B cell (primary cell): ENCODE results near the gene PTPRN2.

Experiments
- CTCF ChIP-seq: fragments of 200-600 bp; IDR thresholded peaks from one replicate; pipeline ENCODE4 v1.8.0; 2022; ENCODE audit warnings: antibody characterized with exemption, mild to moderate bottlenecking
- EZH2 ChIP-seq: IDR thresholded peaks from 2 replicates; pipeline ENCODE4 v1.6.1; 2012; ENCODE audit warnings: borderline replicate concordance, low read depth, mild to moderate bottlenecking, moderate library complexity, low read length; ENCODE audit not compliant: insufficient read depth, poor library complexity, severe bottlenecking

GRCh38 chr7:157757211-157757610, 830.4 kb downstream of the PTPRN2 start:
- no peak for TF ChIP-seq CTCF
- TF ChIP-seq EZH2 = no peak
